Esophagus muscularis mucosa (tissue), 4 donors: ENCODE results near the gene LRRC8D. TPM values are rescaled to one million over a fixed set of nuclear protein-coding genes. Genes with fewer than 3 reads are reported as not detected.

Experiments
- DNase-seq: peaks from one replicate; pipeline ENCODE4 v3.0.0-alpha.2; 2017; ENCODE audit errors: extremely low spot score
- H3K27ac ChIP-seq, 4 donors: fragments of 200-600 bp; sonication (generic); replicated peaks in 1 of 4; 1 replicate in 3 of 4; 2 replicates in 1 of 4; pipeline ENCODE4 v1.5.1; 2016 to 2019; ENCODE audit warnings: mild to moderate bottlenecking in 1 of 4
- H3K27me3 ChIP-seq, 4 donors: fragments of 200-600 bp; sonication (generic); one replicate each; pipeline versions ENCODE4 v1.5.1 to v1.6.0; 2016 to 2019
- H3K36me3 ChIP-seq, 4 donors: fragments of 200-600 bp; sonication (generic); one replicate each; pipeline ENCODE4 v1.5.1; 2016 to 2019
- H3K4me1 ChIP-seq, 4 donors: fragments of 200-600 bp; sonication (generic); one replicate each; pipeline ENCODE4 v1.5.1; 2016 to 2019
- H3K4me3 ChIP-seq, 4 donors: fragments of 200-600 bp; sonication (generic); 1 replicate in 2 of 4; 2 replicates in 2 of 4; pipeline ENCODE4 v1.5.1; 2016 to 2019; ENCODE audit warnings: mild to moderate bottlenecking in 4 of 4, moderate library complexity in 1 of 4
- H3K9me3 ChIP-seq, 4 donors: fragments of 200-600 bp; sonication (generic); 1 replicate in 3 of 4; 2 replicates in 1 of 4; pipeline ENCODE4 v1.5.1; 2016 to 2019
- CTCF ChIP-seq, 3 experiments: fragments of 200-600 bp in 2 of 3; fragments of 450-650 bp in 1 of 3; sonication (generic) in 2 of 3; IDR thresholded peaks; one replicate each; pipeline ENCODE4 v1.5.1; 2017 to 2019; ENCODE audit warnings: antibody characterized with exemption in 3 of 3, mild to moderate bottlenecking in 2 of 3, moderate library complexity in 1 of 3
- EP300 ChIP-seq: sonication (generic); formaldehyde crosslinking; IDR thresholded peaks from one replicate; pipeline ENCODE4 v1.6.1; 2017; ENCODE audit warnings: antibody characterized with exemption
- POLR2A ChIP-seq: fragments of 450-650 bp; IDR thresholded peaks from one replicate; pipeline ENCODE4 v1.6.1; 2017; ENCODE audit warnings: antibody characterized with exemption, moderate library complexity, mild to moderate bottlenecking, low read depth
- POLR2AphosphoS5 ChIP-seq, 2 donors: sonication (generic); formaldehyde crosslinking; IDR thresholded peaks; one replicate each; pipeline ENCODE4 v1.6.1; 2017; ENCODE audit warnings: antibody characterized with exemption in 2 of 2
- WGBS: methylation state at CpG from one replicate; pipeline ENCODE4 v1.1.5; 2018; 5-methylcytosine and 5-hydroxymethylcytosine counted together
- intact Hi-C: fragments of 100-400 bp; cut with DNase I; formaldehyde crosslinking; loops from one replicate; pipeline ENCODE4 v1.15.1; 2023
- total RNA-seq, 4 donors: library from RNA; depleted of rRNA; stranded (reverse); fragments of >200 nt; gene quantifications; one replicate each; pipeline versions ENCODE4 v1.1.0 to v1.2.1, GENCODE V29; 2016

Gene LRRC8D
- total RNA-seq, 4 donors from 2014 or later = 4.2 to 10.4 (median 6.6) TPM

GRCh38 chr1:89807983-89808382 lies 12.8 kb upstream of the LRRC8D start:
- H3K9me3 ChIP-seq = no peaks in the 10 kb centered on the region
- H3K36me3 ChIP-seq = no peaks in the 10 kb centered on the region
- H3K4me1 ChIP-seq = peaks cover 0 to 6% (median 3%) of the 10 kb centered on the region in 4 donors
- DNase-seq = no peak
- no peak overlapping the region for H3K27ac ChIP-seq
- no peak overlapping the region for H3K4me3 ChIP-seq
- no peaks in the 10 kb centered on the region for H3K27me3 ChIP-seq
- WGBS = 92% methylated on average over 1 of the region's 1 CpG
- TF ChIP-seq POLR2AphosphoS5 (IDR thresholded peaks at IDR 0.05) (no peak), CTCF (IDR thresholded peaks at IDR 0.05) (no peak), EP300 (no peak), POLR2A (no peak)
- intact Hi-C loops = no loop called here

GRCh38 chr1:89808441-89809117 lies 12.3 kb upstream of the LRRC8D start:
- 65% methylated on average over 5 of the region's 5 CpGs for WGBS
- H3K27me3 ChIP-seq = no peaks in the 10 kb centered on the region
- H3K4me1 ChIP-seq = peaks cover 0 to 11% (median 6%) of the 10 kb centered on the region in 4 donors
- intact Hi-C loops = no loop called here
- H3K36me3 ChIP-seq = no peaks in the 10 kb centered on the region
- H3K9me3 ChIP-seq = no peaks in the 10 kb centered on the region
- no peak overlapping the region for H3K4me3 ChIP-seq
- no peak for TF ChIP-seq POLR2AphosphoS5 (IDR thresholded peaks at IDR 0.05)
- TF ChIP-seq POLR2A = no peak
- no peak for TF ChIP-seq EP300
- H3K27ac ChIP-seq = no peak overlapping the region
- no peak for DNase-seq

GRCh38 chr1:89809556-89809955 lies 11.3 kb upstream of the LRRC8D start:
- Histone ChIP-seq H3K27me3 (no peaks in the 10 kb centered on the region), H3K4me1 (peaks cover 0 to 13% (median 6%) of the 10 kb centered on the region in 4 donors), H3K27ac (no peak overlapping the region), H3K9me3 (no peaks in the 10 kb centered on the region), H3K36me3 (no peaks in the 10 kb centered on the region), H3K4me3 (no peak overlapping the region)
- WGBS = 80% methylated on average over 3 of the region's 3 CpGs
- intact Hi-C loops = no loop called here
- no peak for TF ChIP-seq CTCF (IDR thresholded peaks at IDR 0.05)
- no peak for TF ChIP-seq EP300
- no peak for TF ChIP-seq POLR2A
- TF ChIP-seq POLR2AphosphoS5 (IDR thresholded peaks at IDR 0.05) = no peak
- no peak for DNase-seq

GRCh38 chr1:89810302-89810701 lies 10.5 kb upstream of the LRRC8D start:
- 47% methylated on average over 1 of the region's 1 CpG for WGBS
- Histone ChIP-seq H3K36me3 (no peaks in the 10 kb centered on the region), H3K27ac (no peak overlapping the region), H3K4me1 (peaks cover 0 to 13% (median 4%) of the 10 kb centered on the region in 4 donors), H3K27me3 (no peaks in the 10 kb centered on the region), H3K4me3 (no peak overlapping the region), H3K9me3 (no peaks in the 10 kb centered on the region)
- intact Hi-C loops = no loop called here
- TF ChIP-seq POLR2A (no peak), EP300 (no peak), POLR2AphosphoS5 (IDR thresholded peaks at IDR 0.05) (no peak), CTCF (IDR thresholded peaks at IDR 0.05) (no peak)
- no peak for DNase-seq

GRCh38 chr1:89810880-89811279 lies 10.0 kb upstream of the LRRC8D start:
- intact Hi-C loops = no loop called here
- no peak for DNase-seq
- no peak for TF ChIP-seq CTCF (IDR thresholded peaks at IDR 0.05)
- TF ChIP-seq POLR2A = no peak
- TF ChIP-seq POLR2AphosphoS5 (IDR thresholded peaks at IDR 0.05) = no peak
- no peak for TF ChIP-seq EP300
- Histone ChIP-seq H3K36me3 (no peaks in the 10 kb centered on the region), H3K27me3 (no peaks in the 10 kb centered on the region), H3K27ac (no peak overlapping the region), H3K4me1 (peaks cover 0 to 13% (median 4%) of the 10 kb centered on the region in 4 donors), H3K9me3 (no peaks in the 10 kb centered on the region), H3K4me3 (no peak overlapping the region)
- 100% methylated on average over 1 of the region's 1 CpG for WGBS
